Calu3 (cell line): Measurements from ENCODE around the gene ZNF784. TPM values are rescaled to one million over a fixed set of nuclear protein-coding genes. Genes with fewer than 3 reads are reported as not detected.

Source experiments
- BruUV-seq: library from RNA; stranded (reverse); fragments of 400-500 nt; replicated peaks from 2 replicates; lab custom pipeline; 2021; lab: Mats Ljungman, UMichigan
- CTCF ChIA-PET: fragments of 300-600 bp; sonication (Branson Sonifier 250); formaldehyde crosslinking; loops from one replicate; lab custom pipeline; 2022; ENCODE audit warnings: antibody characterized with exemption; lab: Charles Lee
- DNase-seq: peaks from one replicate; pipeline ENCODE4 v3.0.0; 2022
- H3K27ac Mint-ChIP-seq: one replicate; pipeline ENCODE4 v1.8.0; 2022; ENCODE audit warnings: mixed read lengths; ENCODE audit not compliant: unreplicated experiment
- H3K27me3 Mint-ChIP-seq: one replicate; pipeline ENCODE4 v1.8.0; 2022; ENCODE audit warnings: mixed read lengths; ENCODE audit not compliant: unreplicated experiment
- H3K36me3 Mint-ChIP-seq: one replicate; pipeline ENCODE4 v1.8.0; 2022; ENCODE audit warnings: mild to moderate bottlenecking, moderate library complexity, mixed read lengths; ENCODE audit not compliant: insufficient read depth, unreplicated experiment
- H3K4me1 Mint-ChIP-seq: one replicate; pipeline ENCODE4 v1.8.0; 2022; ENCODE audit warnings: mild to moderate bottlenecking, low read depth, mixed read lengths; ENCODE audit not compliant: unreplicated experiment
- H3K4me3 Mint-ChIP-seq: one replicate; pipeline ENCODE4 v1.8.0; 2022; ENCODE audit warnings: mild to moderate bottlenecking, low read depth, moderate library complexity, mixed read lengths; ENCODE audit not compliant: unreplicated experiment
- H3K9me3 Mint-ChIP-seq: one replicate; pipeline ENCODE4 v1.8.0; 2022; ENCODE audit warnings: low read depth, mixed read lengths; ENCODE audit not compliant: unreplicated experiment
- CTCF ChIP-seq: fragments of 200-600 bp; IDR thresholded peaks from one replicate; pipeline ENCODE4 v1.8.0; 2022; ENCODE audit warnings: antibody characterized with exemption; ENCODE audit not compliant: unreplicated experiment
- intact Hi-C: fragments of 100-400 bp; cut with micrococcal nuclease; formaldehyde crosslinking; loops from one replicate; pipeline ENCODE4 v1.10.0; 2022; ENCODE audit not compliant: unreplicated experiment
- total RNA-seq: library from RNA; stranded (reverse); gene quantifications from 2 replicates; pipeline ENCODE4 v1.2.3, GENCODE V29; 2022

ZNF784 gene
- total RNA-seq, 1 experiment from 2014 or later: 6.0 TPM

DNA sequence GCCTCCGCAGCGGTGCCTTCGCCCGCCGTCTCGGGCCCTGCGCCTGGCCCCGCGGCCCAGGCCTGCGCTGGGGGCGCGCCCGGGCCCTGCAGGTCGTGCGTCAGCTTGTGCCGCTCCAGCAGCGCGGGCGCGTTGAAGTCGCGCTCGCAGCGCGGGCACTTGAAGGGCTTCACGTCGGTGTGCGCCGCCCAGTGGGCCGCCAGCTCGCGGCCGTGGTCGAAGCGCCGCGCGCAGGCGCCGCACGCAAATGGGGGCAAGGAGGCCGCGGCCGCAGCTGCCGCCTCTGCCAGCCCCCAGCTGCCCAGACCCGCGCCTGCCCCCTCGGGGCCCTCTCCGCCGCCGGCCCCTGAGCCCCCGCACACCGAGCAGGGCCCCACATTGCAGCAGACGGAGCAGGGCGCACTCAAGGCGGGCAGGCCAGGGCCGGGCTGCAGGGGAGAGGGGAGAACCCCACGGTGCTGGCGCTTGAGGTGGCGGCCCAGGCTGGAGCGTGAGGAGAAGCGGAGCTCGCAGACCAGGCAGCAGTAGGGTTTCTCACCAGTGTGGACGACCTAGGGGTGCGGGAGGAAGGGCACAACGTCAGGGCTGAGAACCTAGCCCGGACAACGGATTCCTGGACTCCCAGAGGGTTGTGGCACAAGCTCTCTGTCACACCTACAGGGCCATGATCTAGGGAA lies 31.1 kb downstream of the ZNF784 start:
- BruUV-seq: no TSS peak
- H3K4me3 Mint-ChIP-seq: no peak overlapping the region
- peaks cover 38% of the 10 kb centered on the region for H3K36me3 Mint-ChIP-seq
- H3K27me3 Mint-ChIP-seq: peaks cover 18% of the 10 kb centered on the region
- no peak for DNase-seq
- no peaks in the 10 kb centered on the region for H3K9me3 Mint-ChIP-seq
- peaks cover under 1% of the 10 kb centered on the region for H3K4me1 Mint-ChIP-seq
- CTCF ChIA-PET: interaction anchor here (0.5 kb wide), 1 partner anchor 37 kb away, joined by 4 read pairs; no protein-coding TSS in a partner anchor
- intact Hi-C loops: no loop called here
- no peak overlapping the region for H3K27ac Mint-ChIP-seq
- no peak for TF ChIP-seq CTCF

DNA sequence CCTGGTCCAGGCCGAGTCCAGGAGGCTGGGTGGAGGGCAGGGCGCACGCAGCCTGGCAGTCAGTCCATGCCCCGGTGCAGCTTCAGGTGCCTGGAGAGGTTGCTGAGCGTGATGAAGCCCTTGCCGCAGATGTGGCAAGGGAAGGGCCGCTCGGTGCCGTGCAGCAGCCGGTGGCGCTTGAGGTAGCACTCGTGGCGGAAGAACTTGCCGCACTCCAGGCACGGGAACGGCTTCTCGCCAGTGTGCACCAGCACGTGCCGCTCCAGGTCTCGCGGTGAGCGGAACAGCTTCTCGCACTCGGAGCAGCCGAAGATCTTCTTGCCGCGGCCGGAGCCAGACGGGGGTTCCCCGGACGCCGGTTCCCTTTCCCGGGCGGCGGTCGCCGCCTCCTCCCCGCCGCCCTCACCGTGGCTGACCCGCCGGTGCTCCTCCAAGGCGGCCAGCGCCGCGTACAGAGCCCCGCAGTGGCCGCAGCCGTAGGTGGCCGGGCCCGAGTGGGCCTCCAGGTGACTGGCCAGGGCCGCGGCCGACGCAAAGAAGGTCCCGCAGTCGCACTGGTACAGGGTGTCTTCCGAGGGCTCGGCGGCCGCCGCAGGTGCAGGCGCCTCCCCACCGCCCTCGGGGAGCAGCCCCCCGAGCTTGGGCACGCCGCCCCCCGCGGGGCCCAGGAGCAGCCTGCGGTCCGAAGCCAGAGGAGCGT lies 31.8 kb downstream of the ZNF784 start:
- H3K4me1 Mint-ChIP-seq: no peaks in the 10 kb centered on the region
- H3K27ac Mint-ChIP-seq: no peak overlapping the region
- CTCF ChIA-PET: no interaction called here
- H3K27me3 Mint-ChIP-seq: peaks cover 18% of the 10 kb centered on the region
- intact Hi-C loops: no loop called here
- no peak for DNase-seq
- TF ChIP-seq CTCF: no peak
- no peaks in the 10 kb centered on the region for H3K9me3 Mint-ChIP-seq
- no peak overlapping the region for H3K4me3 Mint-ChIP-seq
- H3K36me3 Mint-ChIP-seq: peaks cover 32% of the 10 kb centered on the region
- no TSS peak for BruUV-seq

DNA sequence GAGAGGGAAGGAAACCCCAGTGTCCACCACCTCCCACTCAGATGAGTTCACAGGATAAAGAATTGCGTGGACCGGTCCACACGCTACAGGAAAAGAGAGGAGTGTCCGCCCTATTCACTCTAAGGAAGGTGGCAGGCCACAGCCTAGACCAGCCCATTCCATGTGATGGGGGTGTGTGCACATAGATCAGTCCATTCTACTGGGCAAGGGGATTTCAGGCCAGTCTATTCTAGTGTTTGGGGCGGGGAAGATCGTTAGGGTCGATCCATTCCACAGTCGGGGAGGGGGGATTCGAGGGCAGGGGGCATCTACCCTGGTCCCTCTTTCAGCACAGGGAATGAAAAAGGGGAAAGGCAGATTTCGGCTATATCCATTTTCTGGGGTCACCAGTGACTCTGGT lies 32.8 kb downstream of the ZNF784 start:
- Mint-ChIP-seq H3K4me3 (no peak overlapping the region), H3K27me3 (peaks cover 19% of the 10 kb centered on the region), H3K9me3 (no peaks in the 10 kb centered on the region), H3K27ac (peak overlapping the region; percentile 59), H3K36me3 (peaks cover 32% of the 10 kb centered on the region), H3K4me1 (peaks cover 1% of the 10 kb centered on the region)
- no peak for DNase-seq
- CTCF ChIA-PET: no interaction called here
- intact Hi-C loops: no loop called here
- no peak for TF ChIP-seq CTCF
- TSS peak; percentile 17 for BruUV-seq

- DNase-seq: no peak
These were observed 33.7 kb downstream of the ZNF784 start for GRCh38 chr19:55590617-55591016.

More at GRCh38 chr19:55590617-55591016, 33.7 kb downstream of the ZNF784 start:
- Mint-ChIP-seq H3K27me3 (peaks cover 29% of the 10 kb centered on the region), H3K4me1 (peaks cover 10% of the 10 kb centered on the region), H3K9me3 (no peaks in the 10 kb centered on the region), H3K4me3 (no peak overlapping the region), H3K36me3 (peaks cover 28% of the 10 kb centered on the region), H3K27ac (no peak overlapping the region)
- no TSS peak for BruUV-seq
- CTCF ChIA-PET: interaction anchor here (0.7 kb wide), 1 partner anchor 55 kb away, joined by 3 read pairs; no protein-coding TSS in a partner anchor
- intact Hi-C loops: no loop called here
- no peak for TF ChIP-seq CTCF
